ENCODE results near the gene SLX4IP.

Gene SLX4IP

GRCh38 chr20:10637563-10637962 lies 202.5 kb downstream of the SLX4IP start:
- no peak for DNase-seq

GRCh38 chr20:10639077-10639736 lies 204.1 kb downstream of the SLX4IP start:
- DNase-seq: no peak

GRCh38 chr20:10639737-10640556 lies 204.8 kb downstream of the SLX4IP start:
- no peak for DNase-seq

GRCh38 chr20:10640897-10641296 lies 205.8 kb downstream of the SLX4IP start:
- no peak for DNase-seq

- DNase-seq: no peak
Measured at GRCh38 chr20:10641467-10641866, 206.4 kb downstream of the SLX4IP start.

GRCh38 chr20:10641893-10642292 lies 206.8 kb downstream of the SLX4IP start:
- no peak for DNase-seq

- DNase-seq: no peak
Measured at GRCh38 chr20:10642856-10643559, 207.9 kb downstream of the SLX4IP start.

GRCh38 chr20:10643560-10643873 lies 208.4 kb downstream of the SLX4IP start:
- no peak for DNase-seq

- peak; percentile 12 for DNase-seq
Measured at GRCh38 chr20:10644458-10645204, 209.5 kb downstream of the SLX4IP start.

- no peak for DNase-seq
Measured at GRCh38 chr20:10645205-10645570, 210.1 kb downstream of the SLX4IP start.

GRCh38 chr20:10646006-10646405 lies 210.9 kb downstream of the SLX4IP start:
- no peak for DNase-seq

GRCh38 chr20:10646886-10647420 lies 211.8 kb downstream of the SLX4IP start:
- DNase-seq: no peak

- no peak for DNase-seq
Measured at GRCh38 chr20:10647471-10647870, 212.4 kb downstream of the SLX4IP start.

GRCh38 chr20:10647909-10648308 lies 212.8 kb downstream of the SLX4IP start:
- no peak for DNase-seq

GRCh38 chr20:10648651-10649050 lies 213.5 kb downstream of the SLX4IP start:
- no peak for DNase-seq

GRCh38 chr20:10649080-10649796 lies 214.1 kb downstream of the SLX4IP start:
- no peak for DNase-seq

- no peak for DNase-seq
Measured at GRCh38 chr20:10649797-10650160, 214.7 kb downstream of the SLX4IP start.

- DNase-seq: no peak
Measured at GRCh38 chr20:10651227-10651990, 216.3 kb downstream of the SLX4IP start.

- DNase-seq: no peak
Measured at GRCh38 chr20:10652185-10652584, 217.1 kb downstream of the SLX4IP start.

GRCh38 chr20:10652660-10653261 lies 217.7 kb downstream of the SLX4IP start:
- no peak for DNase-seq

- DNase-seq: no peak
Measured at GRCh38 chr20:10653599-10654249, 218.6 kb downstream of the SLX4IP start.
